Hematopoietic multipotent progenitor cell treated with erythropoietin and hydrocortisone succinate and interleukin-3 and kit ligand, for 15 days (in vitro differentiated cells): ENCODE results near the gene NTN1.

Experiments
- DNase-seq: peaks from one replicate; pipeline ENCODE4 v3.0.0-alpha.2; 2015; ENCODE audit warnings: low spot score

Gene NTN1

GRCh38 chr17:9037736-9038135 lies 16.4 kb downstream of the NTN1 start:
- no peak for DNase-seq

- no peak for DNase-seq
These were observed 17.1 kb downstream of the NTN1 start for GRCh38 chr17:9038380-9038779.

GRCh38 chr17:9044772-9045463 lies 23.6 kb downstream of the NTN1 start:
- no peak for DNase-seq

- no peak for DNase-seq
These were observed 29.6 kb downstream of the NTN1 start for GRCh38 chr17:9050801-9051401.

- DNase-seq, result no peak
These were observed 30.3 kb downstream of the NTN1 start for GRCh38 chr17:9051561-9051960.

- DNase-seq, result no peak
These were observed 31.6 kb downstream of the NTN1 start for GRCh38 chr17:9052921-9053320.

GRCh38 chr17:9053406-9053805 lies 32.1 kb downstream of the NTN1 start:
- no peak for DNase-seq

- DNase-seq, result no peak
These were observed 33.0 kb downstream of the NTN1 start for GRCh38 chr17:9054126-9054975.

- no peak for DNase-seq
These were observed 34.0 kb downstream of the NTN1 start for GRCh38 chr17:9055281-9055680.

- no peak for DNase-seq
These were observed 35.3 kb downstream of the NTN1 start for GRCh38 chr17:9056566-9056965.

GRCh38 chr17:9057310-9057709 lies 36.0 kb downstream of the NTN1 start:
- no peak for DNase-seq

- no peak for DNase-seq
These were observed 41.1 kb downstream of the NTN1 start for GRCh38 chr17:9062399-9062902.

- no peak for DNase-seq
These were observed 43.1 kb downstream of the NTN1 start for GRCh38 chr17:9064311-9064834.

GRCh38 chr17:9071016-9071415 lies 49.7 kb downstream of the NTN1 start:
- no peak for DNase-seq

GRCh38 chr17:9071811-9072498 lies 50.6 kb downstream of the NTN1 start:
- DNase-seq, result no peak

GRCh38 chr17:9072696-9073339 lies 51.5 kb downstream of the NTN1 start:
- DNase-seq, result no peak

GRCh38 chr17:9074131-9074530 lies 52.8 kb downstream of the NTN1 start:
- no peak for DNase-seq

- DNase-seq, result no peak
These were observed 58.3 kb downstream of the NTN1 start for GRCh38 chr17:9079461-9080103.

- DNase-seq, result no peak
These were observed 59.1 kb downstream of the NTN1 start for GRCh38 chr17:9080296-9080914.

- DNase-seq, result no peak
These were observed 59.7 kb downstream of the NTN1 start for GRCh38 chr17:9080983-9081382.

GRCh38 chr17:9086577-9086976 lies 65.3 kb downstream of the NTN1 start:
- no peak for DNase-seq
